ENCODE measurements around the gene MYRIP.

Gene MYRIP

GRCh38 chr3:40299721-40300335 lies 490.4 kb downstream of the MYRIP start:
- no peak for TF ChIP-seq CTCF (IDR thresholded peaks at IDR 0.05)
- Mint-ChIP-seq H3K4me1 (no peaks in the 10 kb centered on the region), H3K36me3 (ENCODE audit: low read depth) (peaks cover 11% of the 10 kb centered on the region), H3K9me3 (peaks cover 12% of the 10 kb centered on the region), H3K4me3 (no peak overlapping the region), H3K27me3 (ENCODE audit: low read depth, poor library complexity) (no peaks in the 10 kb centered on the region), H3K27ac (no peak overlapping the region)
- DNase-seq = no peak

- Mint-ChIP-seq H3K27me3 (ENCODE audit: low read depth, poor library complexity) (no peaks in the 10 kb centered on the region), H3K27ac (no peak overlapping the region), H3K9me3 (peaks cover 12% of the 10 kb centered on the region), H3K4me1 (no peaks in the 10 kb centered on the region), H3K4me3 (no peak overlapping the region), H3K36me3 (ENCODE audit: low read depth) (peaks cover 11% of the 10 kb centered on the region)
- TF ChIP-seq CTCF (IDR thresholded peaks at IDR 0.05) = no peak
- no peak for DNase-seq
Measured at GRCh38 chr3:40302784-40303183, 493.4 kb downstream of the MYRIP start.

GRCh38 chr3:40304352-40304751 lies 494.9 kb downstream of the MYRIP start:
- Mint-ChIP-seq H3K4me1 (peaks cover 5% of the 10 kb centered on the region), H3K27ac (no peak overlapping the region), H3K27me3 (ENCODE audit: low read depth, poor library complexity) (peaks cover 5% of the 10 kb centered on the region)

GRCh38 chr3:40306336-40306735 lies 496.9 kb downstream of the MYRIP start:
- Mint-ChIP-seq H3K27ac (no peak overlapping the region), H3K4me1 (peaks cover 13% of the 10 kb centered on the region), H3K9me3 (peaks cover 10% of the 10 kb centered on the region), H3K36me3 (ENCODE audit: low read depth) (peaks cover 11% of the 10 kb centered on the region), H3K4me3 (no peak overlapping the region), H3K27me3 (ENCODE audit: low read depth, poor library complexity) (peaks cover 5% of the 10 kb centered on the region)
- no peak for DNase-seq
- TF ChIP-seq CTCF (IDR thresholded peaks at IDR 0.05) = no peak

More at GRCh38 chr3:40304352-40304751, 494.9 kb downstream of the MYRIP start:
- TF ChIP-seq CTCF (IDR thresholded peaks at IDR 0.05) = no peak
- Mint-ChIP-seq H3K4me3 (no peak overlapping the region), H3K9me3 (peaks cover 12% of the 10 kb centered on the region), H3K36me3 (ENCODE audit: low read depth) (peaks cover 11% of the 10 kb centered on the region)
- DNase-seq = no peak

GRCh38 chr3:40307176-40307575 lies 497.8 kb downstream of the MYRIP start:
- no peak overlapping the region for H3K27ac Mint-ChIP-seq
- H3K36me3 Mint-ChIP-seq (ENCODE audit: low read depth) = peaks cover 16% of the 10 kb centered on the region
- peaks cover 21% of the 10 kb centered on the region for H3K4me1 Mint-ChIP-seq
- peaks cover 5% of the 10 kb centered on the region for H3K27me3 Mint-ChIP-seq (ENCODE audit: low read depth, poor library complexity)
- H3K4me3 Mint-ChIP-seq = no peak overlapping the region
- no peak for DNase-seq
- H3K9me3 Mint-ChIP-seq = peaks cover 3% of the 10 kb centered on the region
- TF ChIP-seq CTCF (IDR thresholded peaks at IDR 0.05) = no peak

- TF ChIP-seq CTCF (IDR thresholded peaks at IDR 0.05) = no peak
- Mint-ChIP-seq H3K27ac (peak overlapping the region; percentile 43), H3K4me3 (peak overlapping the region; percentile 97), H3K4me1 (peaks cover 26% of the 10 kb centered on the region), H3K36me3 (ENCODE audit: low read depth) (peaks cover 30% of the 10 kb centered on the region), H3K9me3 (no peaks in the 10 kb centered on the region), H3K27me3 (ENCODE audit: low read depth, poor library complexity) (peaks cover 5% of the 10 kb centered on the region)
- no peak for DNase-seq
Measured at GRCh38 chr3:40308725-40309417, 499.5 kb downstream of the MYRIP start.

Data from nephron progenitor cell (in vitro differentiated cells).